Left renal pelvis (tissue), 4 donors: Measurements from ENCODE around the gene TMEM244. TPM values are rescaled to one million over a fixed set of nuclear protein-coding genes. Genes with fewer than 3 reads are reported as not detected.
"Not testable (repeated sequence)": the region's sequence is repeated elsewhere in the genome, so short reads cannot be mapped to it uniquely, and the experiment has no call there.

Experiments
- DNase-seq, 4 donors: peaks; one replicate each; pipeline ENCODE4 v3.0.0-alpha.2; 2013; ENCODE audit warnings: low read depth in 4 of 4, low spot score in 3 of 4
- polyA plus RNA-seq, 4 donors: library from polyadenylated mRNA; unstranded; fragments of 120-200 nt; gene quantifications; one replicate each; pipeline ENCODE4 v1.2.1, GENCODE V29; 2013; ENCODE audit not compliant: insufficient read length in 4 of 4

TMEM244 gene
- polyA plus RNA-seq, 4 donors: not detected

DNA sequence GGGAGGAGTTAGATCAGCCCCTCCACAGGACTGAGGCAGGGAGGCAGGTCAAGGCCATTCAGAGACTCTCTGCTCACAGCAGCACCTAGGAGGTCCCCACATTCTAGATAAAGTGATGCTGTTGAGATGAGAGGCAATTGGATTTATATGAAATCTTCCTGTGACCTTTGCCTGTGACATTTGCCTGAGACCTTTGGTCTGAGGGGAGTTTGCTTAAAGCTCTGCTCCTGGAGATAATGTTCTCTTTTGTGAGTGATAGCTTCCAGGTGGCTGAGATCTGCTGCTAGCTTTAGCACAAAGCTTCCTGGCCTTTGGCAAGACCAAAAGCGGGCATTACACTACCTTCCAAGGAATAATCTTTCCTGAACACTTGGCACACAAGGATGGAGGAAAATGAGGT, 43.3 kb downstream of the TMEM244 start:
- DNase-seq: no peak

DNA sequence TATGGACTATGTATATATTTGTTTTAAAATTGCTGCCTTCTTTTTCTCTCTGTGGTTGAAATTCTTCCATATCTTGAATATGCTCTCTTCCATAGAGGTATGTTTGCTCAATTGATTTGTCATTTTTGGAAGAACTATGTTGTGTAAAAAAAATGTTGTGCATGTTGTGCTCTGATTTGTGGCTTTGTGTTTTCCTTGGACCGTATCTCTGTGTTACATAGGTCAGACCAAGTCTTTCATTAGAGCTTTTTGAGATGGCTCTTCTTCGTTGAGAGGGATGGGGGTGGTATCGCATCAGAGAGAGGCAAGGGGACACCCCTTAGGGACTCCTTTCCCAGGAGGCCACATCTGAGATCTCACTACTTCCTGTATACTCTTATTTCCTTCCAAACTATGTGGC, 43.8 kb downstream of the TMEM244 start:
- DNase-seq: no peak

DNA sequence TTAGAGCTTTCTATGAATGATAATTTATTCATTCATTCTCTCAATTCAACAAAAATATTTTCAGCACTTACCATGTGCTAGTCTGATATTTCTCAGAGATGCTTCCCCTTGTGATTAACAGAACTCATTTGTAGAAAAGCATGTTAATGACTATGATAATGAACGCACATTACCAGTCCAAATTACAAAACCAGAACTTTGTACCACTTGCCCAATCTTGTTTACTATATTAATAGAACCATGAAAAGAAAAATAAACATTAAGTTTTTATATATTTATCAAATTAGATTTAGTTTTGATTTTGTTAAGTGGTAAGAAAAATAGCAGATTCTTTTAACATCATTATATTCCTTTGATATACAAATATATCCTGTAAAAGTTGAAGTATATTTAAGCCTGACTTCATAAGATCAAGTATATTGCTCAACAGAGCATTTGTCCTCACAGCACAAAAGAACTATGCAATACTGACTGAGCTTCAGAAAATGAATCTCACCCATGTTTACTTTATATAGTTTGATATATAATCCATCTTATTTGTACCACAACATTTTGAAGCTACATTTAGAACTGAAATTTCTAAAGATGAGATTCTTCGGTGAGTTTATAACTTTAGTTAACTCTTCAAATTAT, 48.9 kb downstream of the TMEM244 start:
- DNase-seq: no peak

DNA sequence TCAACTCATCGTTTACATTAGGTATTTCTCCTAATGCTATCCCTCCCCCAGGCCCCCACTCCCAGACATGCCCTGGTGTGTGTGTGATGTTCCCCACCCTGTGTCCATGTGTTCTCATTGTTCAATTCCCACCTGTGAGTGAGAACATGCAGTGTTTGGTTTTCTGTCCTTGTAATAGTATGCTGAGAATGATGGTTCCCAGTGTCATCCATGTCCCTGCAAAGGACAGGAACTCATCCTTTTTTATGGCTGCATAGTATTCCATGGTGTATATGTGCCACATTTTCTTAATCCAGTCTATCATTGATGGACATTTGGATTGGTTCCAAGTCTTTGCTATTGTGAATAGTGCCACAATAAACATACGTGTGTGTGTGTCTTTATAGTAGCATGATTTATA, 54.0 kb downstream of the TMEM244 start:
- not testable (repeated sequence) for DNase-seq

DNA sequence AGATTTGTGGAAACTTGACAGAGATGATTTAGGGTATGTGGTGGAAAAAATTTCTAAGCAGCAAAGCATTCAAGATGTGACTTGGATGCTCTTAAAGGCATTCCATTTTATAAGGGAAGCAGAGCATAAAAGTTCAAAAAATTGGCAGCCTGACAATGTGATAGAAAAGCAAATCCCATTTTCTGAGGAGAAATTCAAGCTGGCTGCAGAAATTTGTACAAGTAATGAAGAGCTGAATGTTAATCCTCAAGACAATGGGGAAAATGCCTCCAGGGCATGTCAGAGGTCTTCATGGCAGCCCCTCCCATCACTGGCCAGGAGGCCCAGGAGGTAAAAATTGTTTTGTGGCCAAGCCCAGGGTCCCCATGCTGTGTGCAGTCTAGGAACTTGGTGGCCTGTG, 58.2 kb downstream of the TMEM244 start:
- not testable (repeated sequence) for DNase-seq

DNA sequence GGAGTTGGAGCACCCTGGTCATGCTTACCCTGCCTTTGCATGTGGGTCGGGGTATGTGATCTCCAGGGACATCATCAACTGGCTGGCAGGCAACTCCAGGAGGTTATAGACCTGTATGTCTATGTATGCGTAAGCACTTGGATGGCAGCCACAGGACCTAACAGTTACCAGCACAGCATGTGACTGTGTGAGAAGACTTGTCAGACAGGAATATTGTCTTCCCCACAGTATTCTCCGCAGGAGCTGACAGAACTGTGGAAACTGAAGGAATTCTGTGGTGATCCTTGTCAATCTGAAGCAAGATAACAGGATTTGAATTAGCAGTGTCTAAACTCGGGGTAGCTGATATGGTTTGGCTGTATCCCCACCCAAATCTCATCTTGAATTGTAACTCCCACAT, 59.2 kb downstream of the TMEM244 start:
- no peak for DNase-seq

DNA sequence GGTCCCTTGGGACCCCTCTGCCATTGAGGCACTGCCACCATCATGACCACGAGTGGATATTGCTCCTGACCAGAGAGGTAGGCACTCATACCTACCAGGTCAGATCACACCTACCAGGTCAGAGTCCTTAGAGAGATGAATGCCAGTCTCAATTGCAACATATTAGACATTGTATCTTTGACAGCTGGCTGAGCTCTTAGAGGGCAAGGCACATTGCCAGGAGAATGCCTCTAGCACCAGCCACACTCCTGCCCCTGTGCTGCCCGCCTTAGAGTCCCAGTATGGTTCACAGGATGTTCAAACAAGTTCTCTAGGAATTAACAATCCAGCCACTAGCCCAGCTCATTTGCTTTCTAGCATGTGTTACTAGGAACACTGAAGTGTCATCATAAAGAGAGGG, 65.9 kb downstream of the TMEM244 start:
- no peak for DNase-seq

DNA sequence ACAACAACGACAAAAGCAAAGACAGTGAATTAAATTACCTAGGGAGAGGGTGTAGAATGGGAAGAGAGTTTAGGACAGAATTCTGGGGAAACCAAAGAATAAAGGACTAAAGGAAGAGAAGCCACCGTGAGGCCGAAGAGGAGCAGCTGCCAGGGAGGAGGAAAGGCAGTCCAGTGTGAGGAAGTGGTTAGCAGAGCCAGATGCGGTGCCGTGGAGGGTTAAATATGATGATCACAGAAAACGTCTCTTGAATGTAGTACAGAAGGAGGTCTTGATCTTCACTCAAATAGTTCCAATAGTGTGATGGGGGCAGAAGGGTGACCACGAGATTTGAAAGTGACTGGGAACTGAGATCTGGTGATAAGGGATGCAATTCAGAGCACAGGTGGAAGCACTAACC, 67.7 kb downstream of the TMEM244 start:
- DNase-seq: no peak

DNA sequence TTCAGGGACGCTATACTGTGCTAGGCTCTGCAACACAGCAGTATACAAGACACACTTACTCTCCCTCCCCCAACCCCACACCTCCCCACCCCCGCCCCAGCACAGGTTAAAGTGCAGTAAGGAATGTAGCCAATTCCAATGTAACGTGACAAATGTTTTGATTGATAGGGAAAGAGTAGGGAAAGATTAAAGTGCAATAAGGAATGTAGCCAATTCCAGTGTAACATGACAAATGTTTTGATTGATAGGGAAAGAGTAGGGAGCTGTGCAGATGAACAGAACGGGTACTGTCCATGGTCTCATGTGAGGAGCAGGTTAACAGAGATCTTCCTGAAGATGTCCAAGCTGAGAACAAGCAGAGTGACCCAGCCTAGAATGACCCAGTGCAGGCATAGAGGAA, 69.1 kb downstream of the TMEM244 start:
- no peak for DNase-seq

DNA sequence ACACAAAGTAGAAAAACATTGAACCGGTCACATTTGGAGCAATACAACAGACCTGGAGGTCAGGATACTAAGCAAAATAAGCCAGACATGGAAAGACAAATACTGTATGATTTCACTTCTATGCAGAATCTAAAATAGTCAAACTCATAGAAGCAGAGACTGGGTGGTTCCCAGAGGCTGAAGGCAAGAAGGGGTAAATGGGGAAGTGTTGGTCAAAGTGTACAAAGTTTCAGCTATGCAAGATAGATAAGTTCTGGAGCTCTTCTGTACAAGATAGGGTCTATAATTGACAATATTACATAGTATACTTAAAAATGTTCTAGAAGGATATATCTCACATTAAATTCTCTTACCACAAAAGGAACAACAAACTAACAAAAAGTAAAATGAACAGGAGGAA, 70.3 kb downstream of the TMEM244 start:
- DNase-seq: no peak

DNA sequence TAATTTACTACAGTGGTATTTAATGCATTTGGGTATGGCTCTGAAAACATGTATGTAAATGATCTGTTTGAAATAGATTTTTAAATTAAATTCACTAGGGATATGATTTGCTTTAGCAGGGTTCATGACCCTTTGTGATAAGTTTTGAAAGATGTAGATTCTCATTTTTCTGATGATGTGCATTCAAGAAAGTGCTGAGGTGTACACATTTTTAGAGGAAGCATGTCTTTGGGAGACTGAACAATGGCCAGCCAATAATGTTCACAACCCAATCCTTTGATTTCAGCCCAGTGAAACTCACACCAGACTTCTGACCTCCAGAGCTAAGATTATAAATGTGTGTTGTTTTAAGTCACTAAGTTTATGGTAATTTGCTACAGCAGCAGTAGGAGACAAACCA, 71.1 kb downstream of the TMEM244 start:
- no peak for DNase-seq

DNA sequence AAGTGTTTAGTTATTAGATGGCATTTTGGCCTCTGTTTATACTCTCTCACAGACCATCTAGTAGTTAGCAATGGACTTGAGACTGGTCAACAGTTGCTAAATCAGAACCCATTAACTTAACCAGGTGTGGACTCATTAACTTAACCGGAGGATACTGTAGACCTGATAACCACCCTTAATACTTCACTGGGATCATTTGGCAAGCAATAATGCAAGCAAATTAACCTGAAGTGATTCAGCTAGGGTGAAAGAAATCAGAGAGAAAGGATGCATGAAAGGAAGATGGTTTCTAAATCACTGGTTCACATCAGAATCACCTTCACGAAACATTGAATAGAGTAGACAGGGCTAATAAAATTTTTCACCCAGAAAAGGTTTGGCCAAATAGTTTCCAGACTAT, 73.3 kb downstream of the TMEM244 start:
- DNase-seq: no peak

DNA sequence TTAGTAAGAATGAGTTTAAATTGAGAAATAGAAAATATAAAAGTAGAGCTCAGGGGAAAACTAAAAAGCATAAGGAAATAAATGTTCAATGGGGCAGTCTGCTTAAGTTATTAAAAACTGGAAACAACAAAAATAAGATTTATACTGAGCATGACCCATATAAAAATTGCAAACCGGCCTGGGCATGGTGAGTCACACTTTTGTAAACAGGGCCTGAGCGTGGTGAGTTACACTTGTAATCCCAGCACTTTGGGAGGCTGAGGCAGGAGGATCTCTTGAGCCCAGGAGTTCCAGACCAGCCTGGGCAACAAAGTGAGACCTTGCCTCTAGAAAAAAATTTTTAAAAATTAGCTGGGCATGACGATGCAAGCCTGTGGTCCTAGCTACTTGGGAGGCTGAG, 74.6 kb downstream of the TMEM244 start:
- DNase-seq: no peak

DNA sequence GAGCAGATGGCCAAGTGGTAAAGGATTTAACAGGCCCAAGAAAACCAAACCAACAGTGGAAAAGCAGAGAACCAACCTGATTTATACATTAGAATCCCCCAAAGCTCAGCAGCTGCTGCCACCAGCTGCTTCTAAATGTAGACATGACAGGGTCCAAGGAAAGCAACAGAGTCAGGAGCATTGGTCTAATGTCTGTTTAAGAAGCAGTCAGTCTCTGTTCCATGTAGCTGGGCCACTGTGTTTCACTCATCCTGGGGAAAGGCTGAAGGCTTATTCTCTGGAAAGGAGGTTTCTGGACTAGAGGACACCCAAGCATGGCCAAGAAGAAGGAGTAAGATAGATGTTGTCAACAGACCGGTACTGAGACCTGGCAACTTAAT, 75.4 kb downstream of the TMEM244 start:
- DNase-seq: no peak

DNA sequence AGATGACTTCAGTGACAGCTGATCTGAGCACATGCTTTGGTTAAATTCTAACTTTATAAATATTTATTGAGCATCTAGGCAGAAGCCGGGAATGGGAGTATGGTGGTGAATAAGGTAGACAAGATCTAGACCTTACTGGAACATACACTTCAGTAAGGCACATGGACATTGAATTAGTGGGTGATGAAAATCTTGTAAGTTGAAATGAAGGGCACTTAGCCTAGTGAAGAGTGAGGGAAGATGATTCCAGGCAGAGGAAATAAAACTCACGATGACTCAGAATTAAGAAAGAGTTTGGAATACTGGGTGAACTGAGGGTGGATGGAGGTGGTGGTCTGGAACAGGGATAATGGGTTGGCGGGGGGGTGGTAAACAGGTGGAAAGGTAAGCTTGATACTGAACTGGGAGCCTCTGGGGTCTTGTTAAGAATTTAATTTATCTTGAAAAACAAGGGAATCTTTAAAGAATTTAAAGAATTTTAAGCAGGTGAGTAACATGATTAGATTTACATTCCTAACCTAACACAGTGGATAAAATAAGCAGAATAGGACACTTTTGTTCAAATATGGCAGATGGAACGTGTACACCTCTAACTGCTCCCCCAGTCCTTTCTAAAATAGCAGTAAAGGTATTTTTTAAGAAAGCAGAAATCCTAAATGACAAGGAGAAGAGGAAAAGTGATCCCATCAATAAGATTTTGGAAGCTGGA, 75.9 kb downstream of the TMEM244 start:
- DNase-seq: no peak

Other genes starting within 250 kb of the TMEM244 start
- 10 to 100 TPM; 18.5 to 42.5 (median 38.3) TPM for gene ARHGAP18, start 151.1 kb downstream of the TMEM244 start, polyA plus RNA-seq
- 10 to 100 TPM; 14.5 to 23.2 (median 20.9) TPM for gene L3MBTL3, start 157.3 kb upstream of the TMEM244 start, polyA plus RNA-seq